Measurements from ENCODE around the gene ACAP3.

DNA sequence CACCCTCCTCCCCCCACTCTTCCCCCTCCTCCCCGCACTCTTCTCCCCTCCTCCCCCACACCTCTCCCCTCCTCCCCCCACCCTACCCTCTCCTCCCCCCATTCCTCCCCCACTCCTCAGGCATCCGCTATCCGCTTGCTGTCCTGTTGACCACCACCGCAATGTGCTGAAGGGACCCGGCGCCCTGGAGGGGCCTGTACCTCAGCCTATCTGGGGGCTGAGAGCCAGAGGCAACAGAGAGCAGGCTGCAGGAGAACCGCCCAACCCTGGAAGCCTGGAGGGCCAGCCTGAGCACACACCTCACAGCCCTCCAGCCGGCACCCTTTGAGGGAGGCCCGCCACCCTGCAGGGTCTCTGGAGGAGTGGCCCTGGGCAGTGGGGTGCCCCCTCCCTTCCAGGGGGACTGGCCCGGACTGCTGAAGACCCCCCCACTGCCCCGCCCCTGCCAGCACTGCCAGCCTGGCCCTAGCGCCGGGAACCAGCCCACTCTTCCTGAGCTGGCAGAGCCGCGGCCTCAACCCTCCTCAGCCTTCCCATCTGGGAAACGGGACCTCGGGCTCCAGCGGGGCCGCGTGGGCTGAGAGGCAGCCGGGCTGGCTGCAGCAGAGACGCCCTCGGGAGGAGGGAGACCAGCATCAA lies 62.4 kb downstream of the ACAP3 start:
- TF ChIP-seq SP1 (IDR thresholded peaks at IDR 0.05) = no peak
- no peak for TF ChIP-seq ELF4 (IDR thresholded peaks at IDR 0.05)
- TF ChIP-seq, protein P1, sequence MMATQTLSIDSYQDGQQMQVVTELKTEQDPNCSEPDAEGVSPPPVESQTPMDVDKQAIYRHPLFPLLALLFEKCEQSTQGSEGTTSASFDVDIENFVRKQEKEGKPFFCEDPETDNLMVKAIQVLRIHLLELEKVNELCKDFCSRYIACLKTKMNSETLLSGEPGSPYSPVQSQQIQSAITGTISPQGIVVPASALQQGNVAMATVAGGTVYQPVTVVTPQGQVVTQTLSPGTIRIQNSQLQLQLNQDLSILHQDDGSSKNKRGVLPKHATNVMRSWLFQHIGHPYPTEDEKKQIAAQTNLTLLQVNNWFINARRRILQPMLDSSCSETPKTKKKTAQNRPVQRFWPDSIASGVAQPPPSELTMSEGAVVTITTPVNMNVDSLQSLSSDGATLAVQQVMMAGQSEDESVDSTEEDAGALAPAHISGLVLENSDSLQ (IDR thresholded peaks at IDR 0.05) = no peak
- TF ChIP-seq FOXM1 (IDR thresholded peaks at IDR 0.05; ENCODE audit: borderline replicate concordance) = no peak
- TF ChIP-seq FOXA1 (IDR thresholded peaks at IDR 0.05) = no peak
- no peak for TF ChIP-seq TARDBP (IDR thresholded peaks at IDR 0.05)
- TF ChIP-seq ZNF384 (IDR thresholded peaks at IDR 0.05) = no peak

All from HEK293T (cell line).